KMS-11 (cell line): Measurements from ENCODE around the gene DENND1C.

Source experiments
- H2AFZ ChIP-seq: fragments of 200-600 bp; sonication (generic); 2 replicates; pipeline ENCODE4 v1.6.1; 2016; ENCODE audit warnings: antibody characterized with exemption, mixed run types, low read depth
- H3K27ac ChIP-seq: fragments of 200-600 bp; sonication (generic); 2 replicates; pipeline ENCODE4 v1.6.1; 2016; ENCODE audit warnings: mild to moderate bottlenecking, mixed run types
- H3K27me3 ChIP-seq: fragments of 200-600 bp; sonication (generic); 2 replicates; pipeline ENCODE4 v1.6.1; 2017; ENCODE audit warnings: mild to moderate bottlenecking, low read depth, mixed run types, moderate library complexity; ENCODE audit not compliant: insufficient read depth
- H3K36me3 ChIP-seq: fragments of 200-600 bp; sonication (generic); 2 replicates; pipeline ENCODE4 v1.6.1; 2017; ENCODE audit warnings: mild to moderate bottlenecking, mixed run types; ENCODE audit not compliant: insufficient read depth
- H3K4me1 ChIP-seq: fragments of 200-600 bp; sonication (generic); 2 replicates; pipeline ENCODE4 v1.6.1; 2016; ENCODE audit warnings: mild to moderate bottlenecking, low read depth, mixed run types; ENCODE audit not compliant: poor library complexity, severe bottlenecking
- H3K4me2 ChIP-seq: fragments of 200-600 bp; sonication (generic); 2 replicates; pipeline ENCODE4 v1.7.0; 2016; ENCODE audit warnings: mild to moderate bottlenecking, mixed run types
- H3K4me3 ChIP-seq: fragments of 200-600 bp; sonication (generic); IDR thresholded peaks from 2 replicates; pipeline ENCODE4 v1.6.1; 2017; ENCODE audit warnings: low read depth, low read length, mixed read lengths; ENCODE audit not compliant: insufficient read depth
- H3K79me2 ChIP-seq: fragments of 200-600 bp; sonication (generic); 2 replicates; pipeline ENCODE4 v1.6.1; 2016; ENCODE audit warnings: low read depth, mixed run types; ENCODE audit not compliant: insufficient read depth
- H3K9ac ChIP-seq: fragments of 200-600 bp; sonication (generic); 2 replicates; pipeline ENCODE4 v1.6.1; 2016; ENCODE audit warnings: mild to moderate bottlenecking, mixed run types
- H4K20me1 ChIP-seq: fragments of 200-600 bp; sonication (generic); 2 replicates; pipeline ENCODE4 v1.6.1; 2016; ENCODE audit warnings: mild to moderate bottlenecking, mixed run types; ENCODE audit not compliant: insufficient read depth
- TF ChIP-seq, protein P1 (sequence below): fragments of 200-600 bp; sonication (generic); conservative IDR thresholded peaks from 2 replicates; pipeline ENCODE4 v1.6.1; 2017; ENCODE audit warnings: low read depth, mild to moderate bottlenecking, antibody characterized with exemption, low read length, moderate library complexity, mixed read lengths

DENND1C gene

DNA sequence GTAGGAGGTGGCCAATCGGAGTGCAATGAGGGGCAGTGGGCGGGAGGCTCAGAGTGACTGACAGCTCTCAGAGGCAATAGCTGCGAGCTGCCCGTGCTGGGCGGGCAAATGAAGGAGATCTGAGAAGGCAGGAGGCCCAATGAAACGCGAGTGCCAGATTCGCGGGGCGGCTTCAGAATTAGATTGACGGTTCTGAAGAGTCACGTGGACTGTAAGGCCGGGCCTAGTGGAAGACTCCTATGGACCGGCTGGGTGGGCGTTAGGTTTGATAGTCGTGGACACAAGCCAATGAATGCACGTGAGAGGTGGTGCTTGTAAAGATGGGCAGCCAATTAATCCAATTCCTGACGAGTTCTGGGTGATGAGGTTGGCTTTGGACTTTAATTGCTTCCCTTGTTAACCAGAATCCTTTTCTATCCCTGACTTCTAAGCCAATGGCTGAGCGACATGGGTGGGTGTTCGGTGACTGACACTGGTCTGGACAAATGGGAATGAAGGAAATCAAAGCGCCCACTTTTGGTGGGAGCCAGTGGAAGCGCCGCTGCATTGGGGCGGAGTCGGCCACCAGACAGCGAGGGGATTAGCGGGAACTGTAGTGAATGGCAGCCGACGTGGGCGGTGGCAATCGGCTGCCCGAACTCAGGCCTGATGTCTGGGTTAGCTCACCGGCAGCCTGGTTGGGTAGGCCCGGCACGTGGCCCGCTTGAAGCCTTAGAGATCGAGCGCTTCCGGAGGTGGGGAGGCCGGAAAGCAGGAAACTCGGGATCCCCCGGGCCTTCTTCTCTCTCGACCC lies 56.5 kb downstream of the DENND1C start:
- peak overlapping the region; percentile 73; the same call in 1 of the 2 replicates for H2AFZ ChIP-seq
- H3K27me3 ChIP-seq: no peaks in the 10 kb centered on the region; the same call in 1 of the 2 replicates
- no peak overlapping the region; the same call in 1 of the 2 replicates for H3K4me2 ChIP-seq
- H3K4me3 ChIP-seq: no peak overlapping the region
- H3K79me2 ChIP-seq: peaks cover 40% of the 10 kb centered on the region
- H4K20me1 ChIP-seq: peaks cover 22% of the 10 kb centered on the region
- H3K27ac ChIP-seq: peak overlapping the region; percentile 46; the same call in 1 of the 2 replicates
- peak overlapping the region; percentile 34; the same call in 1 of the 2 replicates for H3K9ac ChIP-seq
- peaks cover 20% of the 10 kb centered on the region for H3K4me1 ChIP-seq
- TF ChIP-seq, protein P1, sequence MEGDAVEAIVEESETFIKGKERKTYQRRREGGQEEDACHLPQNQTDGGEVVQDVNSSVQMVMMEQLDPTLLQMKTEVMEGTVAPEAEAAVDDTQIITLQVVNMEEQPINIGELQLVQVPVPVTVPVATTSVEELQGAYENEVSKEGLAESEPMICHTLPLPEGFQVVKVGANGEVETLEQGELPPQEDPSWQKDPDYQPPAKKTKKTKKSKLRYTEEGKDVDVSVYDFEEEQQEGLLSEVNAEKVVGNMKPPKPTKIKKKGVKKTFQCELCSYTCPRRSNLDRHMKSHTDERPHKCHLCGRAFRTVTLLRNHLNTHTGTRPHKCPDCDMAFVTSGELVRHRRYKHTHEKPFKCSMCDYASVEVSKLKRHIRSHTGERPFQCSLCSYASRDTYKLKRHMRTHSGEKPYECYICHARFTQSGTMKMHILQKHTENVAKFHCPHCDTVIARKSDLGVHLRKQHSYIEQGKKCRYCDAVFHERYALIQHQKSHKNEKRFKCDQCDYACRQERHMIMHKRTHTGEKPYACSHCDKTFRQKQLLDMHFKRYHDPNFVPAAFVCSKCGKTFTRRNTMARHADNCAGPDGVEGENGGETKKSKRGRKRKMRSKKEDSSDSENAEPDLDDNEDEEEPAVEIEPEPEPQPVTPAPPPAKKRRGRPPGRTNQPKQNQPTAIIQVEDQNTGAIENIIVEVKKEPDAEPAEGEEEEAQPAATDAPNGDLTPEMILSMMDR: no peak
- peaks cover 1% of the 10 kb centered on the region; the same call in 1 of the 2 replicates for H3K36me3 ChIP-seq

DNA sequence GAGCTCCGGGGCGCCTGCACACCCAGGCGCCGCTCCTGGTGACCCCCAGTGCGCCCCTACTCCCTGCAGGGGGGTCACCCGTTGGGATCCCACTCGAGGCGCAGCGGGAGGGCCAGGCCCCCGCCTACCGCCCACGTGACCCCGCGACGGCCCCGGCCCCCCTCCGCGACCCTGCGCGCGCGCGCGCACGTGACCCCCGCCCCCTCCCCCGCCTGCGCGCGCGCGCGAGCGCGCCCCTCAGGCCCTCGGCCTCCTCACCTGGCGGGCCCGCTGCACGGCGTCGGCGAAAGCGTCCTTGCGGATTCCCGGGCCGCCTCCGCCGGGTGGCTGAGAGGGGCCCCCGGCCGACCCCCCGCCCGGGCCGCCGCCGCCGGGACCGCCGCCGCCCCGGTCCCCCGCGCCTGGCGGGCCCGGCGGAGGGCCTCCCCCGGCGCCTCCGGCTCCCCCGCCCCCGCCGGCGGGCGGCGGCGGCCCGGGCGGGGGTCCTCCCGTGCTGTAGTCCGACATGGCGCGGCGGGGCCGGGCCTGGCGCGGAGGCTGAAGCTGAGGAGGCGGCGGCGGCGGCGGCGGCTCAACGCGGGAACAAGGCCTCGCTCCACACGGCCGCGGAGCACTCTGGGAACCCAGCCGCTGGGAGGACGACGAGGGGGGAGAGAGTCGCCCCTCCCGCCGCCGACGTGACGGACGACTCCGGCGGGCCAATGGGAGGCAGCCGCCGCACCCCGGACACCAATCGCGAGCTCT lies 57.2 kb downstream of the DENND1C start, which contains the start of gene KHSRP:
Gene KHSRP, minus strand, starts transcription at position 617 of the 744 bp plus-strand sequence. Its CDS starts 110 bp downstream, at position 507.
- H3K79me2 ChIP-seq: peaks cover 47% of the 10 kb centered on the region

DNA sequence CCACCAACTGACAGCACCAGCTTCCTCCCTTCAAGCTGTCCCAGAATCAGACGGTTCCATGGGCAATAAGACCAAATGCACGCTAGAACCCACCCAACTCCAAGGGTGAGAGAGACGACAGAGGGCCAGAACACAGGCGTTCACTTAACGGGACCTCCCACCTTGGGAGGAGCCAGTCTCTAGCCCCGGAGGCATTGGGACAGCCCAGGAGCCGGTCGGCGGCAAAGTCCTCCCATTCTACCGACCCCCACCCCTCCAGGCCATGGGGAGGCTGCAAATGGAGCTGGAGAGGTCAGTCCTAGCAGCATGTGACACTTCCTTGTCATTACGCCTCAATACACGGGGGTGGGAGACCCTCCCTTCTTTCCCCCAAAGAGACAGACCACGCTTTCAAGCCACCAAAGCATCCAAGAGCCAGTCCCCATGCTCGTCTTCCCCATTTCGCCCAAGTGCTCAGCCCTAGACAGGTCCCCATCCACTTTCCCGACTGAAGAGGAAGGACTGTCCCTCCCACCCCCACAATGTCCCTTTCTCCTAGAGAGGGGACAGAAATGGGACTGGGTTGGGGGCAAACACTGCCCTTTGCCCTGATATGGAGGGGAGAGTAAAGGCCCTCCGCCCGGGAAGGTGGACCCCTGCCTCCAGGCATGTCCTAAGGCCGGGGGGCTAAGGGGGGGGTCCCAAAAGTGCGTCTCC lies 57.9 kb downstream of the DENND1C start:
- no peak overlapping the region for H3K4me3 ChIP-seq
- H3K79me2 ChIP-seq: peaks cover 53% of the 10 kb centered on the region
- peak overlapping the region; percentile 73 for H3K4me2 ChIP-seq
- H4K20me1 ChIP-seq: peaks cover 22% of the 10 kb centered on the region
- no peak overlapping the region for H3K27ac ChIP-seq
- peaks cover 20% of the 10 kb centered on the region for H3K4me1 ChIP-seq
- peak overlapping the region; percentile 61; the same call in 1 of the 2 replicates for H3K9ac ChIP-seq
- H3K27me3 ChIP-seq: no peaks in the 10 kb centered on the region
- peaks cover 10% of the 10 kb centered on the region; the same call in 1 of the 2 replicates for H3K36me3 ChIP-seq
- TF ChIP-seq, protein P1: no peak
- H2AFZ ChIP-seq: no peak overlapping the region

More for the DNA sequence above, 57.2 kb downstream of the DENND1C start, which contains the start of gene KHSRP:
- Histone ChIP-seq H3K4me2 (peak within 1 kb of the TSS; percentile 73), H3K27ac (peak within 1 kb of the TSS; percentile 46; the same call in 1 of the 2 replicates), H3K27me3 (no peaks in the 10 kb centered on the region; the same call in 1 of the 2 replicates), H3K36me3 (peaks cover 6% of the 10 kb centered on the region; the same call in 1 of the 2 replicates), H3K4me1 (peaks cover 20% of the 10 kb centered on the region), H3K4me3 (no peak within 1 kb of the TSS), H4K20me1 (peaks cover 22% of the 10 kb centered on the region), H2AFZ (peak within 1 kb of the TSS; percentile 73; the same call in 1 of the 2 replicates), H3K9ac (peak within 1 kb of the TSS; percentile 61; the same call in 1 of the 2 replicates)
- TF ChIP-seq, protein P1: no peak
